GM10266 (cell line): ENCODE measurements around the gene LDB3.

Experiments
- DNase-seq: peaks from one replicate; pipeline ENCODE4 v3.0.0; 2012; ENCODE audit errors: extremely low spot score
- TF ChIP-seq, protein P1 (sequence below): IDR thresholded peaks from 2 replicates; pipeline ENCODE4 v1.5.1; 2012; ENCODE audit warnings: mild to moderate bottlenecking, low read depth; ENCODE audit not compliant: control insufficient read depth, insufficient read depth; ENCODE audit errors: missing control alignments

Gene LDB3

DNA sequence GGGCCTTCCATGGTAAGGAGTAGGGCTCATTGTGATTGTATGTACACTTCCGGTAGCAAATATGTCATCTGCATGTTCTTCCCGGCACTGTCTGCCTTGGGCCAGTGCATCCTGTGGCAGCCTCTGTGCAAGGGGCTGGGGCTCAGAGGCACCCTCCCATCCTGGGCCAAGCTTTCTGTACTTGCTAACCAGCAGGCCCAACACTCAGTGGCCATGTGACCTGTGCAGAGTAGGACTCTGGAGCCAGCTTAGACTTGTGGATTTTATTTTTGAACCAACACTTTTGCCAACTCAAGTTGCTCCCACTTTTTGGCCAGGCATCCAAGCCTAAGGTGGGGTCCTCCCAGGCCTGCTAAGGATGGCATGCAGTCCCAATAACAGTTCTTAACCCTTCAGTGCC is 25.0 kb downstream of the LDB3 start:
- TF ChIP-seq, protein P1, sequence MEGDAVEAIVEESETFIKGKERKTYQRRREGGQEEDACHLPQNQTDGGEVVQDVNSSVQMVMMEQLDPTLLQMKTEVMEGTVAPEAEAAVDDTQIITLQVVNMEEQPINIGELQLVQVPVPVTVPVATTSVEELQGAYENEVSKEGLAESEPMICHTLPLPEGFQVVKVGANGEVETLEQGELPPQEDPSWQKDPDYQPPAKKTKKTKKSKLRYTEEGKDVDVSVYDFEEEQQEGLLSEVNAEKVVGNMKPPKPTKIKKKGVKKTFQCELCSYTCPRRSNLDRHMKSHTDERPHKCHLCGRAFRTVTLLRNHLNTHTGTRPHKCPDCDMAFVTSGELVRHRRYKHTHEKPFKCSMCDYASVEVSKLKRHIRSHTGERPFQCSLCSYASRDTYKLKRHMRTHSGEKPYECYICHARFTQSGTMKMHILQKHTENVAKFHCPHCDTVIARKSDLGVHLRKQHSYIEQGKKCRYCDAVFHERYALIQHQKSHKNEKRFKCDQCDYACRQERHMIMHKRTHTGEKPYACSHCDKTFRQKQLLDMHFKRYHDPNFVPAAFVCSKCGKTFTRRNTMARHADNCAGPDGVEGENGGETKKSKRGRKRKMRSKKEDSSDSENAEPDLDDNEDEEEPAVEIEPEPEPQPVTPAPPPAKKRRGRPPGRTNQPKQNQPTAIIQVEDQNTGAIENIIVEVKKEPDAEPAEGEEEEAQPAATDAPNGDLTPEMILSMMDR, result no peak

DNA sequence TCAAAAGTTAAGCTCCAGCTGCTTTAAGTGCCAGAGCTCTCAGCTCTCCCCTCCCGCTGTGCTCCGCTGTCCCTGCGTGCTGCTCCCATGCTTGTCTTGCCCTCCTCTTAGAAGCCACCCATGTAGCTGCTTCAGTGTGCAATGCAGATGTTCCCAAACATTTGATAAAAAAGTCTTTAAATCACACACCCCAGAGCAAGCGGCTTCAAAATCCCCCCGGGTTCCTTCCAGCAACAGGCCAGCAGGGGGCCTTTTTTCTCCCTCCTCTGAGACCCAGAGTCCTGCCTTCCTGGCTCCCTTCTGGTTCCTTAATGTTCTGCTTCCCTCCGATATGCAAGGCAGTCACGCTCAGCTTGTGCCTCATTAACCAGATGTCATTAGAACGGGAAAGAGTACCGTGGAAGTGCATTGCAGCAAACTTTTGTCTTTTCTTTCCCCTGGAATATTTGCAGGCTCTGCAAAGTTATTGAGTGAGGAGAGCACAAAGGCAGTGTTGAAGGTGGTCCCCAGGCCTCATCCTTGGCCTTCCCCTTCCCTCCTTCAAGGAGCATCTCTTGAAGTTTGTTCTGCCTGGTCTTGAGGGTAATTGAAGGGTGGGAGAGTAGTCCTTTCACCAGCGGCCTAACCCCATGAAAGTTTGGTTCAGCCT is 25.5 kb downstream of the LDB3 start:
- TF ChIP-seq, protein P1, result peak; percentile 59
- DNase-seq, result peak; percentile 56

More for the DNA sequence above, 25.0 kb downstream of the LDB3 start:
- DNase-seq, result no peak

DNA sequence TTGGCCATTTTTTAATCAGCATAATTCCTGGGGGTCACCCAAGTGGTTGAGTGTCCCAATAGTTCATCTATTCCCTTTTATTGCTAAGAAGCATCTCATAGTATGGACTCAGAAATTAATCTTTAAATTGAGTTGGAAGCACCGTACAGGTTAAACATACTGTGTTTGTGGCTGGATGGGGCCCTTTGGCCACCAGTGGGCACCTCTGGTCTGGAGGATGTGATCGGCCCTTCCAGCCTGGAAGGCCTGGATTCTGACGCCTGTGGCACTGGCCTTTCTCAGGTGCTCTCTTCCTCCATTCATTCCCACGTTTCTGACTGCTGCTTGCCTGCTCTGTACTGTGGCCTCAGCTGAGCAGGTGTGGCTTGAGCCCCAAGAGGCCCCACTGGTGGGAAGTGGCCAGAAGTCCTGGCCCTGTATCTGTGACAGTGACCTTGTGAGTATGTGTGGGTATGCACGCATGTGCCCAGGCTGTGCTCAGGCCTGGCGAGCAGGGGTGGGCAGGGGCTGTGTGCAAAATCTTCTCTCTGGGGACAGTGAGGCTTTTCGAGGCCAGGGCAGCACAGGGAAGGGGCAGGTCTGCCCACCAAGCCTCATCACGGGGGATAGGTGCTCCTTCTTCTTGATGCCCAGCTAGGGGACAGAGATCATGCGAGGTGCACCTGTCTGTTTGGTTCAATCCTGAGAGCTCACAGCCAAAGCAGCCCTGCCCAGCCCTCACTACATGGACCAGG is 30.1 kb downstream of the LDB3 start:
- no peak for DNase-seq
- TF ChIP-seq, protein P1, result no peak

DNA sequence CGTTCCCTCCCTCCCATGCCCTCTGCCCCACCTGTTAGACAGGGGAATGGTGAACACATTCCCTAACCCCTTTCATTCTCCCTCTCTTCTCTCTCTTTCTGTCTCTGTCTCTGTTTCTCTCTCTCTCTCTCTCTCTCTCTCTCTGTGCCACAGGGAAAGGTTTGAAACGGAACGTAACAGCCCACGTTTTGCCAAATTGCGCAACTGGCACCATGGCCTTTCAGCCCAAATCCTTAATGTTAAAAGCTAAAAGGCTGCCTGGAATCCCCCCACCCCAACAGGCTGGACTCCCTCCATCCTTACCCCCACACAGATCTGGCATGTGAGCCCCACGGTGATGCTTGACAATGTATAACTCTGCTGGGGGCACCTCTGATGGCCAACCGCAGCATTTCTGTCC is 30.8 kb downstream of the LDB3 start:
- TF ChIP-seq, protein P1, result no peak
- DNase-seq, result no peak

DNA sequence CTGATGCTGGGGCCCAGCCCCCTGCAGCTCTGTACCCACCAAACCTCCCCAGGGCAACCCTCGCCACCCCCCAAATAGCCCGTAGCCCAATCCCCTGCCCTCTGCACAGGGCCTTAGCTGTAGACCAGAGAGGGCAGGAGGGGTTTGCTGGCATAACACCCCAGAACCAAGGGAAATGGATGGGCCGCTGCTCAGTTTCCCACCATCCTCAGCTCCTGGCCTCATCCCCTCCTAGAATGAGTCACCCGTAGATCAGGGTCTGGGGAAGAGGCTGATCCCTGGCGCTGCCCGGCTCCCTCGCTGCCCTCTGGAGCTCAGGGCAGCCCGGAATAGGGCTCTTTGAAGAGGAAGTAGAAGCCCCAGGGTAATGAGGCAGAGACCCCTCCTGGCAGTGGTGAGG is 31.2 kb downstream of the LDB3 start:
- no peak for DNase-seq
- TF ChIP-seq, protein P1, result no peak

DNA sequence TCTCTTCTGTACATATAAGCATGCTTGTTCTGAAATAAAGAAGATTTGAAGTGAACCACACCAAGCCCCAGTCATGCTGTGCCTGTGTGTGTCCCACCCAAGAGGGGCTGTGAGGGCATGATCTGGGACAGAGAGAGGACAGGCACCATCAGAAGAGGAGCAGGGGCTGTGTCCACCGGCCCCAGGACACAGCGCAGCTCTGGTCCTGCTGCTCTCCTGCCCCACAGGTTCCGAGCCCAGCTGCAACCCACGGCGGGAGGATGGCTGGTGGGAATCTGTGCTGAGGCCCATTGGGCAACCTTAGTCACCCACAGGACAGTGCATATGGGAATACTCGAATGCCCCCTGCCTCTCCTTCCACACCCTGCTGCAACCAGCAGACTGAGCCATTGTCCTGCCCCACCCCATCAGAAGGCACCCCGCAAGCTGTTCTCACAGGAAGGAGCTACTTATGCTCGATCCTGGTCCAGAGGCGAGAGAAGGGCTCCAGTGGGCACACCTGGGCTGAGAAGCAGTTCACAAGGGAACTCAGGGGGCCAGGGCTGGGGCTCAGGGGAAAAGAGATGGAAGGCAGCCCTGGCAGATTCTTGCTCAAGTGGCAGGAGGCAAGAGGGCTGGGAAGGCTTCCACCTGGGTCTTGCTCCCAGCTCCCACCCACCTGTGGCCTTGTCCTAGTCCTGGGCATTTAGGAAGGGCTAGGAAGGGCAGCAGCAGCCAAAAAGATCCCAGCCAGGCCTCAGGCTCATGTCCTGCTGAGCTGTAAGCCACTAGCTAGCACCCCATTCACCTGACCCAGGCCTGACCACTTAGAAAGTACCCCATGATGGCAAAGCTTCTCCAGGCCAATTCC is 31.9 kb downstream of the LDB3 start:
- no peak for DNase-seq
- TF ChIP-seq, protein P1, result no peak
